HG03280 (cell line): Measurements from ENCODE around the gene FLYWCH2.
"Not testable (repeated sequence)": the region's sequence is repeated elsewhere in the genome, so short reads cannot be mapped to it uniquely, and the experiment has no call there.

Source experiments
- ATAC-seq: cut with Tn5 transposase; IDR thresholded peaks from one replicate; pipeline ENCODE4 v1.9.1; 2021; ENCODE audit warnings: mild to moderate bottlenecking, moderate library complexity; ENCODE audit not compliant: unreplicated experiment

FLYWCH2 gene

GRCh38 chr16:2881783-2882649 lies 999 bp upstream of the FLYWCH2 start:
- no peak for ATAC-seq

DNA sequence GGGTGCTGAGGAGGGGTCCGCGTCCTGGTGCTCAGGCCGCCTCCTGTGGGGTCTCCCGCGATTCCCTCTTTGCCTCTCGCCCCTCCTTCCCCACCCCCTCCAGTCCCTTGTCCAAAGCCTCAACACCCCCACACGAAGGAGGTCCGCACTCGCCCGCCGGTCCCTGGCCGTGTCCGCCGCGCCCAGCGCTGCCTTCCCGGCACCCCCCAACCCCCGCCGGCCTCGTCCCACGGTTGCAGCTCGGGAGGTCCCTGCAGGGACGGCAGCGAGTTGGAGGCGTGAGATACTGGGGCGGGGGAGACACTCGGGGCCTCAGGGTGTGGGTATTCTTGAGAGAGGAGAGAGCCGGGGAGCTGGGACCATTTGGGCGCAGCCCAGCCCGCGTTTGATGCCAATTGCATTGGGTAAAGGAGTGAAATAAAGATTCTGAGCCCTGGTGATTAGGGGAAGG lies 468 bp downstream of the FLYWCH2 start:
- peak; percentile 6 for ATAC-seq

DNA sequence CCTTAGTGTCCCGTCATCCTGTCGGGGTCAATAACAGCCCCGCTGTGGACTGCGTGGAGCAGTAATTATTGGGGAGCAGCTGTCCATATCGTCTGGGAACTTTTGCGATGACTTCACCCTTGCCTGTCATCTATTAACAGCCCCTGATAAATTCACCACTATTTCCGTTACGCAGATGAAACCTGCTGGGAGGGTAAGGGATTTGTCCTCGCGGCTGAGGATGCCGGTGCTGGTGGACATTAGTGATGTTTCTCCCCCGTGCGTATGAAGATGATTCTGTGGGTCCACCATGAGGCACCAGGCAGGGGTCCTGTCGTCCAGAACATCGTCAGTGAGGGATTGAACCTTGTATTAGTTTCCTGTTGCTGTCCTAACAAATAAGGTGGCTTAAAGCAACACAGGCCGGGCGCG lies 1.0 kb downstream of the FLYWCH2 start:
- no peak for ATAC-seq

GRCh38 chr16:2894231-2894630 lies 11.2 kb downstream of the FLYWCH2 start:
- ATAC-seq: no peak

DNA sequence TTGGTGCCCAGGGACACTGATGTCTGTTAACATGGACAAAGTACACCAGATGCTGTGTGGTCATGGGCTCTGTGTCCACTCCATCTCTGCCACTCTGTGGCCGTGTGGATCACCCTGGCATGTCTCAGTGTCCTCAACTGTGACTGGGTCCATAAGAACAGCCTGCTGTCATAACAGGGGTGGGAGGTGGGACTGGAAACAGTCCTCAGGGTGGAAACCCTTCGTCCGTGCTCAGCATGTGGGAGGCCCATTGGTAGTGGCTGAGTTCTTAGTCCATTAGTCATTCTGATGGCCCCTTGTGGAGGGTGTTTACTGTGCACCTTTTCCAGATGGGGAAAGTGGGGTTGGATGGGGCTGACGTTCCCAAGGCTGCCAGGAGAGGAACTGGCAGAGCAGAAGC lies 12.8 kb downstream of the FLYWCH2 start:
- ATAC-seq: no peak

GRCh38 chr16:2896480-2897010 lies 13.5 kb downstream of the FLYWCH2 start:
- ATAC-seq: no peak

- ATAC-seq: no peak
These were observed 14.1 kb downstream of the FLYWCH2 start for GRCh38 chr16:2897110-2897509.

DNA sequence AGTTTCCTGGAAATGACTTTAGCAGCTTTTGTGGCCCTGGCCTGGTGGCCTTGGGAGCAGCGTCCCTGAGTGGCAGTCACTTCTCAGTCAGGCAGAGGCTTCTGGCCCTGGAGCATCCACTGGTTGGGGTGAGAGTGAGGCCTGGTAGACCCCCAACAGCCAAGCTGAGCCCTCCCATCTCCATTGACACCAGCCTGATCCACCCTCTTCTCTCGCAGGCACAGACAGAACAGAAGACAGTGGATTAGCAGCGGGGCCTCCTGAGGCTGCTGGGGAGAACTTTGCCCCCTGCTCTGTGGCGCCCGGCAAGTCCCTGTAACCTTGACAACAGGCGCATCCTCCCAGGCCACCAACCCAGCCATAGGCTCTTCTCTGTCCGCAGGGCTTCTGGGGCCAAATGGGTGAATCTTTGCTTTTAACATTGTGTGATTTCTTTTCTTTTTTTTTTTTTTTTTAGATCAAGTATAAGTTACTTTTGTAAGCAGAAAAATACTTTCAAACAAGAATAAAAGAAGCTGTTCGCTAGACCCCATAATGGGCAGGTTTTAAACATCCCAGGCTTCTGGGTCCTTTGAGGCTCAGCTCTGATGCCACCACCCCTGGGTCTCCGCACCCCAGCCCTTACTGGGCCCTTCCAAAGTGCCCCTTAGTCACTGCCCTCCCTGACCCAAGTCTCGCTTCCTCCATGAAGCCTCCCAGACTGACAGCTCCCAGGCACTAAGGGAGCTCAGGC lies 16.0 kb downstream of the FLYWCH2 start:
- ATAC-seq: no peak

DNA sequence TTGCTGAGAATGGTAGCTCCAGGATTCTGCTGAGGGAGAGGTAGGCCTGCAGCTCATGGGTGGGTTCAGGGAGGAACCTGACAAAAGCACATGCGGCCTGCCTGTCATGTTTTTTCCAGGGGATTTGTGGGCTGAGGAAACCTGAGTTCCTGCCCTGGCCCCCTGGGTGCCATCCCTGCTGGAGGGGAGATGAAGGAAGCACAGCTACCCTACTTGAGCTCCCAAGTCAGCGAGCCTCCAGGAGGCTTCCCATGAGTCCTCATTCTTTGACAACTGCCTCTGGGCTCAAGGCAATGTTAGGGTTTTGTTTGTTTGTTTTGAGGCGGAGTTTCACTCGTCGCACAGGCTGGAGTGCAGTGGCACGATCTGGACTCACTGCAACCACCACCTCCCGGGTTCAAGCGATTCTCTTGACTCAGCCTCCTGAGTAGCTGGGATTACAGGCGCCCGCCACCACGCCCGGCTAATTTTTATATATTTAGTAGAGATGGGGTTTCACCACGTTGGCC lies 16.6 kb downstream of the FLYWCH2 start:
- no peak for ATAC-seq

- no peak for ATAC-seq
These were observed 17.6 kb downstream of the FLYWCH2 start for GRCh38 chr16:2900526-2901075.

DNA sequence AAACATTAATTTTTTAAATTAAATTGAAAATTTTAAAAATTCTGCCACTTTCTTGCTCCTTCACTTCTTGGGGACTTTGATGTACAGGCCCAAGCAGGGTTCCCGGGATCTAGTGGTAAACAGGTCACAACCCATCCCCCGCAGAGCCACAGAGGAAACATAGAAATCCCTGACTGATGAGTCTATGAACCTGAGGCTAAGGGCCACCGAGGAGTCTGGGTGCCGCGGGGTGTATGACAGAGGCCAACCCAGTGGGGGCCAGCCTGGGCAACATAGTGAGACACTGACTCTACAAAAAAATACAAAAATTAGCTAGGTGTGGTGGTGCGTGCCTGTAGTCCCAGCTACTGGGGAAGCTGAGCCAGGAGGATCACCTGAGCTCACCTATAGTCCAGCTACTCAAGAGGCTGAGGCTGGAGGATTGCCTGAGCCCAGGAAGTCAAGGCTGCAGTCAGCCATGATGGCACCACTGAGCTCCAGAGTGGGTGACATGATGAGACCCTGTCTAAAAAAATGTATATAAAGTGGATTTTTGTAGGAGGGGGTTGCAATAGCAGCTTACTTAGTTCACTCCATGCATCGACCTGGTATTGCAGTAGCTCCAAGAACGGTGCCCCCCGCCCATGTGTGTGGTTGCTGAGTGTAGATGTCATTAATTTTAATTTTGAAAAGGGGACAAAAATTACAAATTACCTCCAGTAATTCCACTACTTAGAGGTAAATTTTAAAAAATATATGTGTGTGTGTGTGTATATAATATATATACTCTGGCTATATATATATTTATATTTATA lies 19.5 kb downstream of the FLYWCH2 start:
- no peak for ATAC-seq

DNA sequence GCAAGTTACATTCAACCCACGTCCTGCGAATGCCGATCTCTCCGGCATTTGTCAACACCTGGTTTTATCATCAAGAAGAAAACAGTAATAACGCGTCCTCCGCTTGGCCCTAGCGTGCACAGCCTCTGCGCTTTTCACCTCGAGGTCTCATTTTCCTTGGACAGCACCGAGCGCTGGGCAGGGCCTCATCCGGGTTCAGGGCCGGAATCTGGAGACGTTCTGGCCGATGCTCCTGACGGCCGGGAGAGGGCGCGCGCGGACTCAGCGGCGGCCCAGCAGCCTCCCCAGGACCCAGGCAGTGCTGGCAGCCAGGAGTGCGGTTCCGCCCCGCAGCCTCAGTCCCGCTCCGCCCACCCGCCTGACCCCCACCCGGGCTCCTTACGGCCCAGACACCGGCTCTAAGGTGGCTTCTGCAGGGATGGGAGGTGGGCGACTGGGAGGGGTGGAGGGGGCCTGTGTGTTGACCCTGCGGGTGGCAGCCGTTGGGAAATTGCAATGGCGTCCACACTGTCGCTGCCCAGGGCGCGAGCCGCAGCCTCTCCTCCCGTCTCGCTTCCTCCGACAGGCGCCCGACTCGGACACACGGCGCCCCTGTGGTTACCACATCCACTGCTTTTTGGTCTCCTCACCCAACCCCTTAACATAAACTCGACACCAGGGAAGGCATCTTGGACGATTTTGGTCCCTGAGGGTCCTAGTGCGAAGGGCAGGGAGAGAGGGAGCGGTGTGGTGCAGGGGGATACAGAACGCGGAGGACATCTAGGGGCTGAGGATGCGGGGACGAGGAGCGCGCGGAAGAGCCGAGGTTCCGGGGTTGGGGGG lies 21.3 kb downstream of the FLYWCH2 start:
- ATAC-seq: peak; percentile 41

DNA sequence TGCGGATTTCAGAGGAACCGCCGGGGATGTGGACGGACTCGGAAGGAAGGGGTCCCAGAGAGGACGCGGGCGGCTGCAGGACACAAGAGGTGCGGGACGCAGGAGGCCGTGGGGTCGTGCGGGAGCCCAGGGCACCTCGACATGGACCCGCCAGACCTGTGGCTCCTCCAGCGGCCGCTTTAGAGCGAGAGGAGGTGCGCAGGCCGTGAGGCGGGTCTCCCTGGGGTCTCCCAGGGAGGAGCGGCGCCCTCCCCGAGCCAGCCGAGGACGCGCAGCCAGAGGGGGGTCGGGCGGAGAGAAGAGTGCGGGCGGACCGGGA lies 21.9 kb downstream of the FLYWCH2 start:
- ATAC-seq: no peak

DNA sequence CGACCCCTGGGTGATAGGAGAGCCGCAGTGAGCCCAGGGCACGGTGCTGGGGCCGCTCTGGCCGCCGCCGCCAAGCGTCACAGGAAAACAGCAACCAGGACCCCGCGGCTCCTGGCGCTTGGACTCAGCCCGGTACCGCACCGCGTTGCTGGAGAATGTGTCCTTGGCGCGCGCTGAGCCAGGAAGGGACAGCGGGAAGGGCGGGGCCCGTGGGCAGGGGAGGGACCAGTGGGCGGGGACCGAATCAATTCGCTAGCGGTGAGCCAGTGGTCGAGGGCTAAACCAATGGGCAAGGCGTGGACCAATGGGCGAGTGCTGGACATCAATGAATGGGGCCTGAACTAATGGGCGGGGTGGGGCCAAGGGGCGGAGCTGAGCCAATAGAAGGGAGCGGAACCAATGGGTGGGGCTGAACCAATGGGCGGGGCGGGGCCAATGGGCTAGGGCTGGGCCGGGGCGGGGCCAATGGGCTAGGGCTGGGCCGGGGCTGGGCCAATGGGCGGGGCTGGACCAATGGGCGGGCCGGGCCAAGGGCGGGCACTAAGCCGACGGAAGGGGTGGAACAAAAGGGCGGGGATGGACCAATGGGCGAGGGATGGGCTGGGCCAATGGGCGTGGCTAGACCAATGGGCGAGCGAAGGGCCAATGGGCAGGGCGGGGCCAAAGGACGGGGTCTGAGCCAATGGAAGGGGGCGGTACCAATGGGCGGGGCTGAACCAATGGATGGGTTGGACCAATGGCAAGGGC lies 22.4 kb downstream of the FLYWCH2 start:
- peak; percentile 75 for ATAC-seq

GRCh38 chr16:2905988-2906387 lies 23.0 kb downstream of the FLYWCH2 start:
- ATAC-seq: no peak

DNA sequence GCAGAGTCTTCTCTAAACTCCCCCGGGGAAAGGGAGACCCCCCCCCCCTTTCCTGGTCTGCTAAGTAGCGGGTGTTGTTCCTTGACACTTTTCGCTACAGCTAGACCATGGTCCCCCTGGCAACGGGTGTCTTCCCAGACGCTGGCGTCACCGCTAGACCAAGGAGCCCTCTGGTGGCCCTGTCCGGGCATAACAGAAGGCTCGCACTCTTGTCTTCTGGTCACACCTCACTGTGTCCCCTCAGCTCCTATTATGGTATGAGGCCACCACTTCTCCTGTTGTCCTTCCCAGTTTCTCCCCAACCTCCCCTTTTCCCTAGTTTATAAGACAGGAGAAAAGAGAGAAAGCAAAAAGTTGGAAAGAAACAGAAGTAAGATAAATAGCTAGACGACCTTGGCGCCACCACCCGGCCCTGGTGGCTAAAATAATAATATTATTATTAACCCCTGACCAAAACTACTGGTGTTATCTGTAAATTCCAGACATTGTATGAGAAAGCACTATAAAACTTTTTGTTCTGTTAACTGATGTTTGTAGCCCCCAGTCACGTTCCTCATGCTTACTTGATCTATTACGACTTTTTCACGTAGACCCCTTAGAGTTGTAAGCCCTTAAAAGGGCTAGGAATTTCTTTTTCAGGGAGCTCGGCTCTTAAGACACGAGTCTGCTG lies 24.2 kb downstream of the FLYWCH2 start:
- ATAC-seq: not testable (repeated sequence)

- no peak for ATAC-seq
These were observed 27.5 kb downstream of the FLYWCH2 start for GRCh38 chr16:2910441-2910969.

GRCh38 chr16:2911638-2912329 lies 28.8 kb downstream of the FLYWCH2 start, which contains the start of gene FLYWCH1:
Gene FLYWCH1, plus strand, starts transcription at chr16:2911931. Its CDS starts 17,755 bp downstream, at chr16:2929686.
- peak; percentile 92 for ATAC-seq
